ENCODE measurements around the gene WDR37. TPM values are rescaled to one million over a fixed set of nuclear protein-coding genes. Genes with fewer than 3 reads are reported as not detected.
A peak's percentile ranks its signal among the peaks of the same experiment; 100 is the strongest.

WDR37 gene
- total and polyA plus RNA-seq, 2 donors (not counting 1 experiment from before 2014, with no cell fraction given), result 17.3 to 33.2 TPM

DNA sequence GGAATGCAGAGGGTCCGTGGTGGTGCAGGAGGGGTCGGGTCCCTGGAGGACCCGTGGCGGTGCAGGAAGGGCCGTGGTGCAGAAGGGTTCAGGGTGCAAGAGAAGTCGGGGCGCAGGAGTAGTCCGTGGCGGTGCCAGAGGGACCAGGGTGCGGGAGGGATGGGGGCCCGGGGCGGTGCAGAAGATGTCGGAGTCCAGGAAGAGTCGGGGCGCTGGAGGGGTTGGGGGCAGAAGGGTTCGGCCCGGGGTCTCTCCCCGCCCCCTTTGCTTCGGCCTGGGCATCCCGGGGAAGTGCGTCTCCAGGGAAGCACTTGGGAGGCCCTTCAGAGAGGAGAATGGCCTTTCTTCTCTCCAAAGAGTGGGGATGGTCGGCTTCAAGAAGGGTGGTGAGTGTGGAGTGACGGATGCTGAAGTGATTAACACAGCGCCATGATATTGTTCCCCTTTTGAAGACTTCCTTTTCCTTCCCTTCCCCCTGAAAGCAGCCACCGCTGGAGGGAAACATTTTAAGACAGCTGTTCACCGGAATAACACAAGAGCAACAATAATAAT lies 997 bp downstream of the WDR37 start:
- peak overlapping the region; percentile 97 for H3K4me3 Mint-ChIP-seq
- 1% methylated on average over 19 of the region's 26 CpGs for WGBS (ENCODE audit: insufficient coverage)
- Histone ChIP-seq H3K36me3 (replicated peaks in 1 of 2; ENCODE audit: control extremely low read depth in 1 of 2, control insufficient read depth in 1 of 2, extremely low read depth in 1 of 2, insufficient read depth in 2 of 2, low read length in 1 of 2) (peaks cover 12 to 25% of the 10 kb centered on the region in 2 experiments), H2AFZ (ENCODE audit: insufficient read depth, low read depth, low read length, poor library complexity, severe bottlenecking) (peak overlapping the region; percentile 83), H4K20me1 (ENCODE audit: control insufficient read depth, insufficient read depth, low read length, poor library complexity, severe bottlenecking) (peaks cover 44% of the 10 kb centered on the region), H3K4me2 (replicated peaks; ENCODE audit: low read depth, low read length, poor library complexity, severe bottlenecking) (peak overlapping the region; percentile 72), H3K27ac (ENCODE audit: low read length in 2 of 2) (peak overlapping the region; percentile 90 to 93), H3K79me2 (ENCODE audit: control insufficient read depth, insufficient read depth, low read length) (peaks cover 98% of the 10 kb centered on the region), H3K27me3 (replicated peaks in 1 of 4; ENCODE audit: control extremely low read depth in 1 of 4, control insufficient read depth in 3 of 4, insufficient read depth in 4 of 4, low read length in 3 of 4) (no peaks in the 10 kb centered on the region), H3K9ac (ENCODE audit: low read length) (peak overlapping the region; percentile 92), H3K4me3 (ENCODE audit: control extremely low read depth in 1 of 5, extremely low read depth in 1 of 5, insufficient read depth in 1 of 5, low read depth in 2 of 5, low read length in 4 of 5) (peak overlapping the region; percentile 57 to 99 (median 85)), H3K4me1 (ENCODE audit: control insufficient read depth in 2 of 2, insufficient read depth in 2 of 2, low read length in 2 of 2) (peaks cover 24 to 36% of the 10 kb centered on the region in 2 donors), H3K9me3 (ENCODE audit: control extremely low read depth in 1 of 3, control insufficient read depth in 2 of 3, insufficient read depth in 1 of 3, low read length in 2 of 3) (no peaks in the 10 kb centered on the region)
- H3K9me3 Mint-ChIP-seq (ENCODE audit: insufficient read depth), result no peaks in the 10 kb centered on the region
- ChIA-PET CTCF (no interaction called here), POLR2A (interaction anchor here (1.7 kb wide), 1 partner anchor 8 kb away, joined by 6 read pairs; the partner anchor contains the start of gene IDI1)
- peak overlapping the region; percentile 96 for H3K27ac Mint-ChIP-seq
- H3K4me1 Mint-ChIP-seq, result peaks cover 69% of the 10 kb centered on the region
- DNase-seq (peak; percentile 67), ATAC-seq (ENCODE audit: low read depth) (no peak)
- intact Hi-C loops (cut with micrococcal nuclease), result loop anchor here (2.0 kb wide), 1 partner anchor 14 kb away; no protein-coding TSS in a partner anchor
- H3K27me3 Mint-ChIP-seq, result no peaks in the 10 kb centered on the region
- TF ChIP-seq EZH2 (IDR thresholded peaks at IDR 0.05; ENCODE audit: borderline replicate concordance, insufficient read depth, low read depth, low read length, poor library complexity, severe bottlenecking), result no peak
- no peak for TF ChIP-seq CTCF (IDR thresholded peaks at IDR 0.05)

- intact Hi-C loops (cut with micrococcal nuclease), result no loop called here
- Histone ChIP-seq H2AFZ (ENCODE audit: insufficient read depth, low read depth, low read length, poor library complexity, severe bottlenecking) (peak overlapping the region; percentile 83), H3K4me2 (replicated peaks; ENCODE audit: low read depth, low read length, poor library complexity, severe bottlenecking) (peak overlapping the region; percentile 72), H3K36me3 (replicated peaks in 1 of 2; ENCODE audit: control extremely low read depth in 1 of 2, control insufficient read depth in 1 of 2, extremely low read depth in 1 of 2, insufficient read depth in 2 of 2, low read length in 1 of 2) (peaks cover 8 to 17% of the 10 kb centered on the region in 2 experiments), H3K27me3 (replicated peaks in 1 of 4; ENCODE audit: control extremely low read depth in 1 of 4, control insufficient read depth in 3 of 4, insufficient read depth in 4 of 4, low read length in 3 of 4) (no peaks in the 10 kb centered on the region), H3K9ac (ENCODE audit: low read length) (peak overlapping the region; percentile 92), H3K4me3 (ENCODE audit: control extremely low read depth in 1 of 5, extremely low read depth in 1 of 5, insufficient read depth in 1 of 5, low read depth in 2 of 5, low read length in 4 of 5) (peak overlapping the region in 1 of 5 experiments; percentile 99), H3K9me3 (ENCODE audit: control extremely low read depth in 1 of 3, control insufficient read depth in 2 of 3, insufficient read depth in 1 of 3, low read length in 2 of 3) (no peaks in the 10 kb centered on the region), H3K4me1 (ENCODE audit: control insufficient read depth in 2 of 2, insufficient read depth in 2 of 2, low read length in 2 of 2) (peaks cover 24 to 36% of the 10 kb centered on the region in 2 donors), H3K27ac (ENCODE audit: low read length in 2 of 2) (peak overlapping the region in 1 of 2 donors; percentile 93), H3K79me2 (ENCODE audit: control insufficient read depth, insufficient read depth, low read length) (peaks cover 99% of the 10 kb centered on the region), H4K20me1 (ENCODE audit: control insufficient read depth, insufficient read depth, low read length, poor library complexity, severe bottlenecking) (peaks cover 53% of the 10 kb centered on the region)
- TF ChIP-seq CTCF (IDR thresholded peaks at IDR 0.05) (no peak), EZH2 (IDR thresholded peaks at IDR 0.05; ENCODE audit: borderline replicate concordance, insufficient read depth, low read depth, low read length, poor library complexity, severe bottlenecking) (no peak)
- no peak for DNase-seq
- peaks cover 64% of the 10 kb centered on the region for H3K4me1 Mint-ChIP-seq
- POLR2A ChIA-PET, result interaction anchor here (1.7 kb wide), 1 partner anchor 9 kb away, joined by 6 read pairs; the partner anchor contains the start of gene IDI1
- H3K27me3 Mint-ChIP-seq, result no peaks in the 10 kb centered on the region
- peak overlapping the region; percentile 97 for H3K4me3 Mint-ChIP-seq
- 78% methylated on average over 3 of the region's 7 CpGs for WGBS (ENCODE audit: insufficient coverage)
- H3K27ac Mint-ChIP-seq, result peak overlapping the region; percentile 96
- ATAC-seq (ENCODE audit: low read depth), result no peak
- CTCF ChIA-PET, result no interaction called here
- H3K9me3 Mint-ChIP-seq (ENCODE audit: insufficient read depth), result no peaks in the 10 kb centered on the region
These were observed 1.8 kb downstream of the WDR37 start for GRCh38 chr10:1058017-1058416.

Measured in B cell (primary cell).